HepG2 (cell line): ENCODE measurements around the gene MBD3. TPM values are rescaled to one million over a fixed set of nuclear protein-coding genes. Genes with fewer than 3 reads are reported as not detected.

Experiments used
- BCL3 ChIP-seq: sonication (generic); formaldehyde crosslinking; IDR thresholded peaks from 2 replicates; pipeline ENCODE4 v1.5.1; 2020; ENCODE audit warnings: mild to moderate bottlenecking, missing genetic modification reagents, moderate library complexity
- CBFB ChIP-seq: sonication (generic); formaldehyde crosslinking; IDR thresholded peaks from 2 replicates; pipeline ENCODE4 v1.4.0; 2020; ENCODE audit warnings: missing genetic modification reagents
- CC2D1A ChIP-seq: sonication (generic); formaldehyde crosslinking; IDR thresholded peaks from 2 replicates; pipeline ENCODE4 v1.8.1; 2023; ENCODE audit warnings: mild to moderate bottlenecking, missing genetic modification reagents
- GZF1 ChIP-seq: sonication (generic); formaldehyde crosslinking; IDR thresholded peaks from 2 replicates; pipeline ENCODE4 v1.5.1; 2020; ENCODE audit warnings: mild to moderate bottlenecking, missing genetic modification reagents
- HOMEZ ChIP-seq: IDR thresholded peaks from 2 replicates; pipeline ENCODE4 v1.6.1; 2016; ENCODE audit warnings: low read depth
- KDM4B ChIP-seq: sonication (generic); formaldehyde crosslinking; IDR thresholded peaks from 2 replicates; pipeline ENCODE4 v1.4.0; 2020; ENCODE audit warnings: missing genetic modification reagents
- MAFG ChIP-seq: sonication (generic); formaldehyde crosslinking; IDR thresholded peaks from 2 replicates; pipeline ENCODE4 v1.5.1; 2020; ENCODE audit warnings: mild to moderate bottlenecking, missing genetic modification reagents
- RERE ChIP-seq: IDR thresholded peaks from 2 replicates; pipeline ENCODE4 v1.6.1; 2016; ENCODE audit warnings: low read depth, missing genetic modification reagents, missing compliant biosample characterization
- SIN3A ChIP-seq: IDR thresholded peaks from 2 replicates; pipeline ENCODE4 v1.6.1; 2011; ENCODE audit warnings: low read depth, mild to moderate bottlenecking, control low read depth, low read length, borderline replicate concordance
- TEAD2 ChIP-seq: sonication (generic); formaldehyde crosslinking; IDR thresholded peaks from 2 replicates; pipeline ENCODE4 v1.9.0; 2021; ENCODE audit warnings: missing genetic modification reagents
- TGIF2 ChIP-seq: IDR thresholded peaks from 2 replicates; pipeline ENCODE4 v1.6.1; 2016; ENCODE audit warnings: control low read depth, missing compliant biosample characterization
- ZNF280B ChIP-seq: sonication (generic); formaldehyde crosslinking; IDR thresholded peaks from 2 replicates; pipeline ENCODE4 v1.5.0; 2020; ENCODE audit warnings: missing genetic modification reagents, mild to moderate bottlenecking, borderline replicate concordance
- ZNF382 ChIP-seq: sonication (generic); formaldehyde crosslinking; IDR thresholded peaks from 2 replicates; pipeline ENCODE4 v1.5.0; 2020; ENCODE audit warnings: missing genetic modification reagents, mild to moderate bottlenecking, borderline replicate concordance
- ZNF567 ChIP-seq: sonication (generic); formaldehyde crosslinking; IDR thresholded peaks from 2 replicates; pipeline ENCODE4 v1.8.1; 2023; ENCODE audit warnings: mild to moderate bottlenecking, missing genetic modification reagents, borderline replicate concordance
- ZNF670 ChIP-seq: sonication (generic); formaldehyde crosslinking; IDR thresholded peaks from 2 replicates; pipeline ENCODE4 v1.8.0; 2022; ENCODE audit warnings: mild to moderate bottlenecking, missing genetic modification reagents, borderline replicate concordance
- ZNF703 ChIP-seq: sonication (generic); formaldehyde crosslinking; IDR thresholded peaks from 2 replicates; pipeline ENCODE4 v1.5.1; 2020; ENCODE audit warnings: missing genetic modification reagents, mild to moderate bottlenecking, moderate library complexity, borderline replicate concordance
- ZNF740 ChIP-seq: sonication (generic); formaldehyde crosslinking; IDR thresholded peaks from 2 replicates; pipeline ENCODE4 v1.4.0; 2020; ENCODE audit warnings: missing genetic modification reagents
- polyA plus RNA-seq, 8 experiments: library from polyadenylated mRNA; depleted of rRNA in 3 of 8; stranded (reverse) in 7 of 8; unstranded in 1 of 8; fragments of >200 nt; fragmentation: Illumina TruSeq in 4 of 8; extraction: Trizol in 4 of 8; gene quantifications; 2 replicates each; pipeline versions ENCODE4 v1.2.1 to v1.2.3, GENCODE V29; 2011 to 2016; ENCODE audit warnings: low read depth in 4 of 8, missing spikeins in 1 of 8, mixed read lengths in 1 of 8; ENCODE audit not compliant: insufficient read depth in 1 of 8
- total RNA-seq, 5 experiments: library from RNA; depleted of rRNA; stranded (reverse); fragments of >200 nt; fragmentation: Illumina TruSeq; extraction: Trizol; gene quantifications; 2 replicates each; pipeline ENCODE4 v1.2.3, GENCODE V29; 2016; ENCODE audit warnings: low read depth in 1 of 5

Gene MBD3
- total and polyA plus RNA-seq, 2 of the 13 experiments (the other 11 are each of a cell fraction or from before 2014, with no cell fraction given): 21.2 to 76.9 TPM

GRCh38 chr19:1590641-1591397 lies 1.8 kb downstream of the MBD3 start (continued):
- TF ChIP-seq HOMEZ (CRISPR knock-in tag) (no peak), RERE (CRISPR knock-in tag) (no peak), BCL3 (CRISPR knock-in tag) (no peak), KDM4B (no peak), SIN3A (peak; percentile 42; the same call in 1 of the 2 replicates), CC2D1A (CRISPR knock-in tag) (0 out of 2 replicates have a peak, but pooled peaks have one; percentile 20), ZNF670 (CRISPR knock-in tag) (no peak), ZNF567 (no peak), ZNF703 (CRISPR knock-in tag) (no peak), CBFB (CRISPR knock-in tag) (no peak), ZNF280B (CRISPR knock-in tag) (peak; percentile 59; the same call in 1 of the 2 replicates), MAFG (CRISPR knock-in tag) (no peak), GZF1 (no peak), TEAD2 (CRISPR knock-in tag) (no peak), ZNF382 (no peak), TGIF2 (CRISPR knock-in tag) (peak; percentile 73; the same call in 1 of the 2 replicates), ZNF740 (CRISPR knock-in tag) (peak; percentile 71; the same call in 1 of the 2 replicates)
